ENCODE results near the gene CLN5.
"Not testable (repeated sequence)": the region's sequence is repeated elsewhere in the genome, so short reads cannot be mapped to it uniquely, and the experiment has no call there.

Gene CLN5

DNA sequence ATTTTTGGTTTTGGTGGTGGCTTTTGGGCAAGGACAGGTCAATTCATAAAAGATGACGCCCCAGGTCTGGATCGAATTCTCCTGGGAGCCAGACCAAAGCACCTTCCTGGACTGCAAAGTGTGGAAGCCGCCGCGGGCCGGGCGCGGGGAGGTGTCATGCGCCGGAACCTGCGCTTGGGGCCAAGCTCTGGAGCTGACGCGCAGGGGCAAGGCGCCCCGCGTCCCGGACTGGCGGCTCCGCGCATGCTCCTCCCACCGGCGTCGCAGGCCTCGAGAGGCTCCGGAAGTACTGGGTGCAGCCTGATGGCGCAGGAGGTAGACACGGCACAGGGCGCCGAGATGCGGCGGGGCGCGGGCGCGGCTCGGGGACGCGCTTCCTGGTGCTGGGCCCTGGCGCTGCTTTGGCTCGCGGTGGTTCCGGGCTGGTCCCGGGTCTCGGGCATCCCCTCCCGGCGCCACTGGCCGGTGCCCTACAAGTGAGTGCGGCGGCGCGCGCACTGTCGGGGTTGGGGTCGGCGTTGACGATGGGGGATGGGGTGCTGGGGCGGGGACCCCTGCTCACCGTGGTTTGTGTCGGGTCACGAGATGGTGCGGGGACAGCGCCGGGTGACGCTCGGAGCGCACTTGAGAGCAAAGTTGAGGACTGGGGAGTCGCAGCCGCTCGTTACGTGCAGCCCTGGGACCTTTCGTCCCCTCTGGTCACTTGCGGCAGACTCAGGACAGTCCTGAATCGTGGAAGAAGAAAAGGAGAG is at the start of gene CLN5:
CLN5 (plus strand) TSS at position 286 of the 752 bp plus-strand sequence; CDS start at position 304, 18 bp downstream.
- peak; percentile 67 for DNase-seq

GRCh38 chr13:76942363-76942762 is 49.5 kb upstream of the CLN5 start:
- DNase-seq, result no peak

DNA sequence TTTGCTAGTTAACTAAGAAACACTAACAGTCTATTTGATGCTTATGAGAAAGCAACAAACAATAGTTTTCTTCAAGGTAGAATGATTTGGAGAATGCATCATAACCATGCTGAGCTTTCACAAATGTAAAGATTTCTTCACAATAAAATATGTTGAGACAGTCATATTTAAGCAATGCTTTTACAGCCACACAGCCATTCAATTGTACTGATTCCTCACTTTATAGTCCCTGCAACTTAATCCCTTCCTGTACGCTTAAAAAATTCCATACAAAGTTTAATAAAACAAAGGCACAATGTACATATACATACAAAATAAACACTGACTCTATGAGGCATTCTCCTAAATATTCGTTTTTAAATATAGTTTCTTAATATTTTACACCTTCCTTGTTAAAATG is 48.2 kb upstream of the CLN5 start:
- DNase-seq, result no peak

DNA sequence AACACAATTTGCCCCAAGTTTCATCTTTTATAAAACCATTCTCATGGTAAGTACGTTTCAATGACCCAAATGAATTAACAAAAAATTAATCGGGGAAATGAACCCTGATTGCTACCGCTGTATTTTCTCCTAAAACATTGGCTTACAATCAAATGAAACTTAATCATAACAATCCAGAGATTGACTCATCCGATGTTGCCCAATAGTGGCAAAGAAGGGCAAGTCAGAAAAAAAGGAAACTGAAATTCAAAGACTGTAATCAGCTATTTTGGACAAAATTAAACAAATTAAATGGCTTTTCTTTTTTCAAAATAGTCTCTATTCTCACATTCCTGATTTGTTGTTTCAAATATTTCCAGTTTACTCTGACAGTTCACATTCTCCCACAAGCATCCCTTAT is 47.4 kb upstream of the CLN5 start:
- no peak for DNase-seq

DNA sequence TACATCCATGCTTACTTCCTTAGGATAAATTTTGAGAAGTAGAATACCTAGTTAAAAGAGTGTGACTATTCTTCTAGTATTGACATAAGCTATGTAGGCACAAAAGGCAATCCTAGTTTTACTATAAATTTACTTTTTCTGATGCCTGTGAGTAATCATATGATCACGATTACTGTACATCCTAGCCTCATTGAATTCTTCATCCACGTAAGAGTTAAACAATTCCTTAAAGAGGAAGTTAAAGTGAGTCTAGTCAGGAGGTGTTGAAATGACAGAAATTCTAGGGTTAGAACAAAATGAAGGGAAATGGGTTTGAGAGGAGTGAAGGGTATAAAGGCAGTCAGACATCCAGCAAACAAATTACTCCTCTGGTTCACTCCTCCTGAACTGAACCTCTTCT is 43.7 kb upstream of the CLN5 start, which contains the start of gene ACOD1:
ACOD1 (plus strand) TSS at position 363 of the 400 bp plus-strand sequence. CDS start 48 bp downstream, outside the sequence.
- no peak for DNase-seq

DNA sequence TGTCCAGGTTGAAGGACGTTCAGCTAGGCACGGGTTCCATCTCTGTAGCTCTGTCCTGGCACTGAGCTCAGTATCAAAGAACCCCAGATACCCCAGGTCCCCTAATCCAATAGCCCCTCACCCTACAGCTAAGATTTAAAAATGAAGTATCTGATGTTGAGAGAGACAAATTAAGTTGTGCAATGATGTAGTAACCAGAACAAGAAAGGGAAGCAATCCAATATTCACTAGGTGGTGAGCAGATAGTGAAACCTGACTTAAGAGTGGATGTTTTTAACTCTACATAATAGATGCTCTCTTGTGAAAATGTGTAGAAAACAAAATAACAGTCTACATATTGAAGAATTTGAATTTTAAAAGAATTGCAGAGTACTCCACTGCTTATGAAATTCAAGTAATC is 41.8 kb upstream of the CLN5 start:
- no peak for DNase-seq

GRCh38 chr13:76953968-76954367 is 37.9 kb upstream of the CLN5 start:
- DNase-seq, result no peak

DNA sequence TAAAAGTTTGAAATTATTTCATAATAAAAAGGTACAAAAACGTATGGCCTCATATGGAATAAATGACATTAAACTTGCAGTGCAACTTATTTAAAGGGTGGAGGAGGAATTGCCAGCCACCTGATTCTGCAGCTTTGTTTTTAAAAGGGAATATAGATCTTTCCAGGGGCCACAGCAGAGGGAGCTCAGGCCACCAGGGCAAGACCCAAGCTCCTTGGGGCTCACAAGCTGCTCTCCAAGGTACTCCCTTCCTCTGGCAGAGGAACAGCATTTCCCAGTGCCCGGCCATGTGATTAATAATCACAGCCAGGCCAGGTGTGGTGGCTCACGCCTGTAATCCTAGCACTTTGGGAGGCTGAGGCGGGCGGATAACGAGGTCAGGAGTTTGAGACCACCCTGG is 37.3 kb upstream of the CLN5 start:
- DNase-seq, result no peak

DNA sequence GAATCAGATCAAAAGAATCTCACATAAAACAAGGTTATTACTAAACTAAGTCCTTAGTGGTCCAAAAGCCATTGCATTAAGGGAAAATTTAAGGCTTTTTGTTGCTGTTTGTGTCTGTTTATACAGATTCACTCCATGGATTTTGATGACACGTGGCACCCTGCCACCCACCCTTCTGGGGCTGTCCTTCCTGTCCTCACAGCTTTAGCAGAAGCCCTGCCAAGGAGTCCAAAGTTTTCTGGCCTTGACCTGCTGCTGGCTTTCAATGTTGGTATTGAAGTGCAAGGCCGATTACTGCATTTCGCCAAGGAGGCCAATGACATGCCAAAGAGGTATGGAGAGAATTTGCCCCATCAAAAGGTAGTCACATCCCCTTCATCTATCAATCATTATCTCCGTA is 36.7 kb upstream of the CLN5 start:
- no peak for DNase-seq

DNA sequence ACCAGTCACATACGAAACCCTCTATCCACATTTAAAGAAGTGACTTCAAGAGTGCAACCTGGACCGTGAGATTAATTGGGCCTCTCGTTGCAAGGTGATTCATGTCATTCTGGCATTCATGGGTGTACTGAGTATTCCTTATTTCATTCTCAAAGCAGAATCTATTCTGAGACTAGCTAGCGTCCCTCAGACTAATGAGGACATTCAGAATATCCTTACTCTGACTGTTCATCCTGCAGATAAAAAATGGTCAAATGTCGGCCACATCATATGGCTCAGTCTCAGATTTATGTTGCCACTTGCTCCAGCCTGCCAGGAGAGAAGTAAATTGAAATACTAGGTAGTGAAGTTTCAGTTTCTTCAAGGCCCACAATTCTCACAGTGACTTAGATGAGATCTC is 36.2 kb upstream of the CLN5 start:
- DNase-seq, result no peak

- DNase-seq, result no peak
These were observed 32.9 kb upstream of the CLN5 start for GRCh38 chr13:76958841-76959432.

DNA sequence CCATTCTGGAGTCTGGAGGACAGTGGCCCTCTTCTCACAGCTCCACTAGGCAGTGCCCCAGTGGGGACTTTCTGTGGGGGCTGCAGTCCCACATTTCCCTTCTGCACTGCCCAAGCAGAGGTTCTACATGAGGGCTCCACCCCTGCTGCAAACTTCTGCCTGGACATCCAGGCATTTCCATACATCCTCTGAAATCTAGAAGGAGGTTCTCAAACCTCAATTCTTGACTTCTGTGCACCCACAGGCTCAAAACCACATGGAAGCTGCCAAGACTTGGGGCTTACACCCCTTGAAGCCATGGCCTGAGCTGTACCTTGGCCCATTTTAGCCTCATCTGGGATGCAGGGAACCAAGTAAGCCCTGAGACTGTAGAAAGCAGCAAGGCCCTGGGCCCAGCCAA is 32.1 kb upstream of the CLN5 start:
- DNase-seq, result not testable (repeated sequence)

DNA sequence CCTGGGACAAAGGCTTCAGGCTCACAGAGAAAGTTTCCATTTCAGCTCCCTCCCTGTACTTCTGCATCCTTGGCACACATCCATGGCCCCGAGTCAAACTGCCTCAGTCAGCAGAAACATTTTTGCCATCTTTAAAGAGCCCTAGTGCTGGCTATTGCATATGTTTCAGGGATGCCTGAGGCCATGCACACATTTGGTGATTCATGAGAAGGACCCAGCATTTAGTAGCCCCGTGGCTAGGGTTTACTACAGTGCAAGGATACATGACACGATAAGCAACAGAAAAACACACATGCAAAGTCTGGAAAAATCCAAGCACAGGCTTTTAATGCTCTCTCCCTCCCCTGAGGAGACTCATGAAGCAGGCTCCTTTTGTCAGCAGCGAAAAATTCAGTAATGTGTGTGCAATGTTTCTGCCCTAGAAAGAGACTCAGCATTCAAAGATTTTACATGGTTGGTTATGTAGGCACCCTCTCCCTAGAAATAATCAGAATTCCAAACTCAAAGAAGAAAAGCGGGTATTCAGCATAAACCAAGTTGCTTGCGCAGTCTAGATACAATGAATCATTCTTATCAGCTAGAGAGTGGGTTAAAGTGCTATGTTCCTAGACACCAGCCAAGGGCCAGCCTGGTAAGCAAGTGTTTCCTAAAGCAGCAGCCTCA is 26.0 kb upstream of the CLN5 start:
- DNase-seq, result no peak

GRCh38 chr13:76967031-76967430 is 24.9 kb upstream of the CLN5 start:
- no peak for DNase-seq

GRCh38 chr13:76968041-76968440 is 23.8 kb upstream of the CLN5 start:
- no peak for DNase-seq

DNA sequence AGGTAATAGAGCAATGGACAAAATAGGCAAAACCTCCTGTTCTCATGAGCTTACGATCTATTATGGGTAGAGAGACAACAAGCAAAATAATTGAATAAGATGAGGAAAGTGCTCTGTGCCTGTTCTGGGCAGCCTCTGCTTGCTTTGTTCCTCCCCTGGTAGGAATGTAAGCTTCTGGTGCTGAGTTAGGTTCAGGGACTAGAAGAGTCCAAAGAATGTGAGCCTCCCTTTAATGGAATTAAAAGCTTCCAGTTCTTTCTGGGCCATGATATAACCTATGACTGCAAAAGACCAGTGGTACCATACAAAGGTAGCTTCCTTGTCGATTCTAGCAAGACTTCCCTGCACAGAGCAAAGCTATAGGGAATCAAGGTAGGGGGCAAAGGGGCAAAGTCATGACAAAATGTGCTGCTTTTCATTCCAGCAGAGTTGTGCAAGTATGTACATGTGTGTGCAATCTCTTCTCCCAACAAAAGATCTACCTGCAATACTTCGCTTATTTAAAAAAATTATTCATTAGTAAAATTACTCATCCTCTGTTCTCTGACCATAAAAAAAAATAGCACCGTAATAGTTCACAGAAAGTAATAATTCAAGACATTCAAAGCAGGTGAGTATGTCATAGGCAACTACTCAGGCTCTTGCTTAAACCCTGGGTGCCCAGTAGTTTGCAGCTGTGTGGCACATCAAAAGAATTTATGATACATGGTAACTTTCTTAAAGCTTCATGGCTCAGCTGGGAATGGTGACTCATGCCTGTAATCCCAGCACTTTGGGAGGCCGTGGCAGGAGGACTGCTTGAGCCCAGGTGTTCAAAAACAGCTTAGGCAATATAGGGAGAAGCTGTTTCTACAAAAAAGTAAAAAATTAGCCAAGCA is 22.2 kb upstream of the CLN5 start:
- DNase-seq, result no peak

GRCh38 chr13:76971215-76971614 is 20.7 kb upstream of the CLN5 start:
- DNase-seq, result no peak

GRCh38 chr13:76971851-76972829 is 19.7 kb upstream of the CLN5 start:
- peak; percentile 1 for DNase-seq

GRCh38 chr13:76973920-76974617 is 17.8 kb upstream of the CLN5 start:
- no peak for DNase-seq

- DNase-seq, result no peak
These were observed 17.3 kb upstream of the CLN5 start for GRCh38 chr13:76974618-76974975.

- DNase-seq, result no peak
These were observed 16.0 kb upstream of the CLN5 start for GRCh38 chr13:76975863-76976262.
